NCI-H1105 (cell line): ENCODE measurements around the gene CGNL1.

Experiments used
- DNase-seq: peaks from one replicate; lab custom pipeline; 2025; lab: John Stamatoyannopoulos, UW

Gene CGNL1

GRCh38 chr15:57354436-57355123 lies 21.7 kb upstream of the CGNL1 start:
- no peak for DNase-seq

- DNase-seq = peak; percentile 55
These were observed 21.0 kb upstream of the CGNL1 start for GRCh38 chr15:57355259-57355658.

- no peak for DNase-seq
These were observed 20.1 kb upstream of the CGNL1 start for GRCh38 chr15:57356178-57356577.

GRCh38 chr15:57356636-57357035 lies 19.7 kb upstream of the CGNL1 start:
- DNase-seq = no peak

DNA sequence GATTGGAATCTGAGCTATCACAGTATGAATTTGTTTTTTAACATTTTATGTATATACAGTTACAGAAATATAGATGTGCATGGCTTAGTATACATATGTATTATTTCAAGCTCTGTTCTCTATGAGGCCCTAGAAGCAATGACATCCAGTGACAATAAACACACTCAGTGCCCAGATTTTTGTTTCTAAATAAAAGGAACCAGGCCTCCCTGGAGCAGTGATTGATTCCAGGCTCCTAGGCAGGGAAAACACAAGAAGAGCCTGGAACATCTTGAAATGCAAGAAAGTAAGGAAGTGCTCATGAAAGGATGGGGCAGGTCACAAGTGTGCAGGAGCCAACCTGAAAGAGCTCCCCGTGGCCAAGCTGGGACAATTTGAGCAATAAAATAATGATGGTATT lies 18.5 kb upstream of the CGNL1 start:
- no peak for DNase-seq

- no peak for DNase-seq
These were observed 17.7 kb upstream of the CGNL1 start for GRCh38 chr15:57358571-57358970.

GRCh38 chr15:57363661-57364060 lies 12.6 kb upstream of the CGNL1 start:
- no peak for DNase-seq

DNA sequence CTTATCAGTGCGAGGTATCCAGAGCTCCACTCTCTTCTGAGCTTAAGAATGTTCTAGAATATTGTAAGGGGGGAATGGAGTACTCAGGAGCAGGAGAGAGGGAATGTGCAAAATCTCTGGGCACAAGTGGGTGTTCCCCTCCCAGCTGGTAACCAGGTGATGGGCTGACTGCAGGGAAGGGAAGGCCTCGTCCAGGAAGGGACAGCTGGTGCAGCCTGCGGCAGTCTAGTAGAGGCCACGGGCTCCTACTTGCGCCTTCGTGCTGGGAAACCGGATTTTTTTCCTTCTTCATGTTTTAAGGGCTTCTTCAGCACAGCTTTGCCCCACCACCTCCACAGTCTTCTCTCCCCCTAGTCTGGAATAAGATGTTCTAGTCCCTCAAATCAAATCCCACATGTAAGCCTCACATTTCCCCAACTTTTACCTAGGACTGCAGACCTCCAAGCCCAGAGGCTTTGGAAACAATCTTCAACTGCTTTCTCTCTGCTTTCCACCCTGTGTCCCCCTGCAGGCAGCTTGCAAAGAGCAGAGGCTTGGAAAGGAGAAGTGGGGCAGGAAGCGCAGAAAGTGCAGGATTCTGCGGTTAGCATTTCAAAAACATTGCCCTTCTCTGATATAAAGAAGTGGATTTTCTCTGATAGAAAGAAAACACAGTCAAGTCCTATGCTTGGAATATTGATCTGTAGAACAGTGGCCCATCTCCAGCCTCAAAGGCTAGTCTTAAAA lies 11.9 kb upstream of the CGNL1 start:
- no peak for DNase-seq

DNA sequence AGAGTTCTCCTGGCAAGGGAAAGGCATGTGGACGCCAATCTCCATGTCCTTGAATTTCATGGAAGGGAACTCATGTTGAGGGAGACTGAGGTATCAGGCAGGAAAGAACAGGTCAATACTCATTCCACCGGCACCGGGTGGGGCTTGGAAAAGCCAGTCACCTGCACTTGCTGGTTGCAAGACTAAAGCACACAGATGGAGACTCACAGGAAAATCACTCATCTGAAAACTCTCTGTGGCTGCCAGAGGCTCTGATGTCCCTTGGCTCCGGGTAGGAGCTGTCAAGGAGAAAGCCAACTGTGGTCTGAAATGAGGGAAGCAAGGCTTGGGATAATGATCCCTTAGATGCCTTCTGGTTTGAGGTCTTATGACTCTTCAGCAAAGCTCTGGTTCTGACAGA lies 8.7 kb upstream of the CGNL1 start:
- DNase-seq = no peak

DNA sequence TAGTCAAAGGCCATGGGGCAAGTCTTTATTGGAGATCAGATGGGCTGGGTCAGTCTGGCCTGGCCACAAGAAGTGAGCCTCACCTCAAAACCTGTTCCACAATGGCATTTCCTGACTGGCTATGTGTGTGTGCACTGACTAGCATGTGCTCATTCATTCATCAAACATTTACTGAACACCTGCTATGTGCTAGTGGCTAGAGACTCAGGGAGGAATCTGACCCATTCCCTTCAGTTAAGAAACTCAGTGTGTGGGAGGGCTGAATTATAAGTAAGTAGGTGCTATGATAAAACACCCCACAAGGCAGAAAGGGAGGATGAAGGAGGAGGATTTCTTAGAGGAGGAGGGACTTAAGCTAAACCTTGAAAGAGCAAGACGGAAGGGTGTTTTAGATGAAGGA lies 5.4 kb upstream of the CGNL1 start:
- no peak for DNase-seq

GRCh38 chr15:57373251-57373881 lies 2.9 kb upstream of the CGNL1 start:
- DNase-seq = no peak

- DNase-seq = no peak
These were observed 2.4 kb upstream of the CGNL1 start for GRCh38 chr15:57373882-57374276.

GRCh38 chr15:57376696-57377477 lies 582 bp downstream of the CGNL1 start:
- no peak for DNase-seq

DNA sequence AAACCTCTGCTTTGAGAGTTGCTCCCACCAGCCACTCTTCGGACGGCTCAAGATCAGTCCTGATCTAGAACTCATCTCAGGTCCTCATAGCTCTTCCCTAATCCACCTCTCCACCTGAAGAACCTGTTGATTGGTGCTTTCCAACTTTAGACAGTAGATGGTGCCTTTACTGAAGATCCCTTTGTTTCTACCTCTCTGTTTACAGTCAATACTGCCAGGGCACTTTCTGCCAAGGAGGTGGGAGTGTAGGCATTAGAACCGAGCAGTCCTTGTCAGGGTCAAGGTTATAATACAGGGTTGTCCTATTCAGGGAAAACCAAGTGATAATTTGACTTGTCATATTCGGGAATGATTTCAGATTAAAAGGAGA lies 1.2 kb downstream of the CGNL1 start:
- DNase-seq = no peak

DNA sequence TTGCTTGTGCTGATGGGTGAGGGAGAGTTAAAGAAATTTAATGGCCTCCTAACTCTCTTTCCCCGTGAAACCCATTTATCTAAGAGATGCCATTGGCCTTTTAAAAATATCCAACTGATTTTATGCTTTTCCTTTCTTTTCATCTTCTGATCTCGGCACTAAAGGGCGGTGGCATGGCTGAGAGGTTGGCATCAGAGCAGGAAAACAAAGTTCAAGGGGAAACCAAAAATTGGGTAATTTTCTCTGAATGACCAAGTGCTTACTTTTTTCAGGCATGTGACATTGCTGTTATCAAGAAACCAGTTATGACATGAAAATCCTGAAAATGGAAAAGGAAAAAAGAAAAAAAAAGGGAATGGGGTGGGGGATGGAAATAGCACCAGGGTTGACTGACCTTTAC lies 3.2 kb downstream of the CGNL1 start:
- no peak for DNase-seq

- DNase-seq = no peak
These were observed 4.5 kb downstream of the CGNL1 start for GRCh38 chr15:57380854-57381253.

DNA sequence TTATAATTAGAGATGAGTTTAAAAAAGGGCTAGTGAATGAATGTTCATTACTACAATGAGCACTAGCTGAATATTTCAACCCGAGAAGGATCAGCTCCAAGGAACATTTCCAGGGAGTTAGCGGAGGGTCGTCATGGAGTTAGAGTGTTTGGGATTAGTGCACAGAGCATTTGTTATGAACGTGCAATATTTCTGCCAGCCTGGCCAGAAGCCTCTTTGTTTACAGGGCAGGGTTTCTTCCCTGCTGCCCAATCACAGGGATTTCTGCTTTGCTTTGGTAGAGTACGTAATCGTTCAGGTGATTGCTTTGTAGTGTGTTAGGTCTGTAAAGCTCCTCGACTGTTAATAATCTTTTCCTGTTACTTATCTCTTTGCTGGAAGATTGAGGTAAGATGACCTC lies 5.9 kb downstream of the CGNL1 start:
- DNase-seq = peak; percentile 27

GRCh38 chr15:57382969-57383368 lies 6.7 kb downstream of the CGNL1 start:
- DNase-seq = no peak

GRCh38 chr15:57384024-57384423 lies 7.7 kb downstream of the CGNL1 start:
- DNase-seq = no peak

GRCh38 chr15:57384816-57385215 lies 8.5 kb downstream of the CGNL1 start:
- DNase-seq = no peak

- DNase-seq = no peak
These were observed 9.7 kb downstream of the CGNL1 start for GRCh38 chr15:57385923-57386390.

- DNase-seq = no peak
These were observed 10.7 kb downstream of the CGNL1 start for GRCh38 chr15:57386976-57387375.
